Measurements from ENCODE around the gene SFXN3.
A peak's percentile ranks its signal among the peaks of the same experiment; 100 is the strongest.

The SFXN3 gene

GRCh38 chr10:101031128-101031795 is at the start of gene SFXN3, which contains the start of gene PDZD7:
TSS of gene SFXN3 (plus strand) at chr10:101031234. CDS start at chr10:101034695, 3,461 bp downstream.
TSS of gene PDZD7 (minus strand) at chr10:101031129. CDS start at chr10:101030219, 910 bp downstream.
- TF ChIP-seq POLR2A (IDR thresholded peaks at IDR 0.05; ENCODE audit: extremely low read depth, insufficient read length) (no peak), MYC (IDR thresholded peaks at IDR 0.05; ENCODE audit: low read depth, low read length) (no peak)
- TF ChIP-seq, protein P1, sequence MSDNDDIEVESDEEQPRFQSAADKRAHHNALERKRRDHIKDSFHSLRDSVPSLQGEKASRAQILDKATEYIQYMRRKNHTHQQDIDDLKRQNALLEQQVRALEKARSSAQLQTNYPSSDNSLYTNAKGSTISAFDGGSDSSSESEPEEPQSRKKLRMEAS (IDR thresholded peaks at IDR 0.05; ENCODE audit: low read depth, low read length): no peak
- TF ChIP-seq, protein P2, sequence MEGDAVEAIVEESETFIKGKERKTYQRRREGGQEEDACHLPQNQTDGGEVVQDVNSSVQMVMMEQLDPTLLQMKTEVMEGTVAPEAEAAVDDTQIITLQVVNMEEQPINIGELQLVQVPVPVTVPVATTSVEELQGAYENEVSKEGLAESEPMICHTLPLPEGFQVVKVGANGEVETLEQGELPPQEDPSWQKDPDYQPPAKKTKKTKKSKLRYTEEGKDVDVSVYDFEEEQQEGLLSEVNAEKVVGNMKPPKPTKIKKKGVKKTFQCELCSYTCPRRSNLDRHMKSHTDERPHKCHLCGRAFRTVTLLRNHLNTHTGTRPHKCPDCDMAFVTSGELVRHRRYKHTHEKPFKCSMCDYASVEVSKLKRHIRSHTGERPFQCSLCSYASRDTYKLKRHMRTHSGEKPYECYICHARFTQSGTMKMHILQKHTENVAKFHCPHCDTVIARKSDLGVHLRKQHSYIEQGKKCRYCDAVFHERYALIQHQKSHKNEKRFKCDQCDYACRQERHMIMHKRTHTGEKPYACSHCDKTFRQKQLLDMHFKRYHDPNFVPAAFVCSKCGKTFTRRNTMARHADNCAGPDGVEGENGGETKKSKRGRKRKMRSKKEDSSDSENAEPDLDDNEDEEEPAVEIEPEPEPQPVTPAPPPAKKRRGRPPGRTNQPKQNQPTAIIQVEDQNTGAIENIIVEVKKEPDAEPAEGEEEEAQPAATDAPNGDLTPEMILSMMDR (IDR thresholded peaks at IDR 0.05; ENCODE audit: low read depth, low read length): no peak
- peak; percentile 91 for DNase-seq (ENCODE audit: low read depth)
- peak within 1 kb of the TSS; percentile 65 for H3K4me3 ChIP-seq (ENCODE audit: low read depth, low read length)

GRCh38 chr10:100982916-100983830 is 47.9 kb upstream of the SFXN3 start:
- H3K4me3 ChIP-seq (ENCODE audit: low read depth, low read length): no peak overlapping the region
- DNase-seq (ENCODE audit: low read depth): no peak
- TF ChIP-seq, protein P1 (IDR thresholded peaks at IDR 0.05; ENCODE audit: low read depth, low read length): no peak
- TF ChIP-seq POLR2A (IDR thresholded peaks at IDR 0.05; ENCODE audit: extremely low read depth, insufficient read length) (no peak), MYC (IDR thresholded peaks at IDR 0.05; ENCODE audit: low read depth, low read length) (no peak)
- TF ChIP-seq, protein P2 (IDR thresholded peaks at IDR 0.05; ENCODE audit: low read depth, low read length): no peak

DNA sequence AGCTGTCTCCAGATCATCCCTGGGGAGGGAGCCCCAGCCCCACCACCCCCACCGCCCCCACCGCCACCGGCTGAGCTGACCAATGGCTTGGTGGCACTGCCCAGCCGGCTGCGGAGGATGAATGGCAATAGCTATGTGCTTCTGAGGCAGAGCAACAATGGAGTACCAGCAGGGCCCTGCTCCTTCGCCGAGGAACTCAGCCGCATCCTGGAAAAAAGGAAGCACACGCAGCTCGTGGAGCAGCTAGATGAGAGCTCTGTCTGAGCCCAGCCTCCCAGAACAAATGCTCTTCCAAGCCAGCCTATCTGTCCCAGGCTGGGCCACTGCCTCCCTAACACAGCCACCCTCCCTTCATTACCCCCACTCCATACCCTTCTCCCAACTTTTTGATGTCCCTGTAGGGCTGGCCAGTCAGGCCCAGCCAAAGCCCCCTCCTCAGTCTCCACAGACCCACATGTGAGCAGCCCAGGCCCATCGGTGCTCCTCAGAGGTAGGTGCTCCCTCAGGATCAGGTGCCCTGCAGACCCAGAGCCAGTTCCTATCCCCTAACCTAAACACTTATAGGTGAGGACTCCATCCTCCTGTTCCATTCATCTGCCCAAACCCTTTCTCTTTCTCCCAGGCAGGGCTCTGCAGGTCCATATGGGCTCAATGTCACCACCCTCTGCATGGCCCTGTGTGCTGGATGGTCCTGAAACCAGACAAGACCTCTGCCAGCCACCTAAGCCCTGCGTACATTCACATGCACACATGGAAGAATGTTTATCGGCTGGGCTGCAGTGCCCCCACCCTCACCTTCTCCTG is 47.0 kb upstream of the SFXN3 start:
- no peak for DNase-seq (ENCODE audit: low read depth)
- TF ChIP-seq, protein P2 (IDR thresholded peaks at IDR 0.05; ENCODE audit: low read depth, low read length): no peak
- no peak for TF ChIP-seq POLR2A (IDR thresholded peaks at IDR 0.05; ENCODE audit: extremely low read depth, insufficient read length)
- TF ChIP-seq, protein P1 (IDR thresholded peaks at IDR 0.05; ENCODE audit: low read depth, low read length): no peak
- no peak for TF ChIP-seq MYC (IDR thresholded peaks at IDR 0.05; ENCODE audit: low read depth, low read length)
- no peak overlapping the region for H3K4me3 ChIP-seq (ENCODE audit: low read depth, low read length)

DNA sequence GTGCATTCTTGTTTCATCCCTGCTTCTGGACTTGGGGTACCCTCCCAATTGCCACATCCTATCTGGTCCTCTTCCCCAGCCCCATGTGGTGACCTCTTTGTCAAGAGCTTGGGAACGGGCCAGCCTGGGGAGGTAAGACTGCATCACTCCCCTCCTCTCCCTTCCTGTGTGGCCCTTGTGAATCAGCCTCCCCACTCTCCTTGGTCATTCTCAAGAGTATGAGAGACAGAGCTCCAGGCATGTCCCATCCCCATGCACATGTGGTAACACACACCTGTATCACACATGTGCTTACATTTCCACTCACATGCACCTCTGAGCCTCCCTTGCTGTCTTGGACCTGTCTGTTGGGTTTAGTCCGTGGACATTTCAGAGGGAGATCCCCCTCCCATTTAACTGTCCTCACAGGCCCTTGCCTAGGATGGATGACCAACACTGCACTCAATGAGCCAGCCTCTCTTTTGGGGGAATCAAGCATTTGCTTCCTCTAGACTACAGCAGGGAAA is 46.3 kb upstream of the SFXN3 start:
- TF ChIP-seq, protein P1 (IDR thresholded peaks at IDR 0.05; ENCODE audit: low read depth, low read length): no peak
- TF ChIP-seq POLR2A (IDR thresholded peaks at IDR 0.05; ENCODE audit: extremely low read depth, insufficient read length) (no peak), MYC (IDR thresholded peaks at IDR 0.05; ENCODE audit: low read depth, low read length) (no peak)
- TF ChIP-seq, protein P2 (IDR thresholded peaks at IDR 0.05; ENCODE audit: low read depth, low read length): no peak
- no peak for DNase-seq (ENCODE audit: low read depth)
- no peak overlapping the region for H3K4me3 ChIP-seq (ENCODE audit: low read depth, low read length)

- TF ChIP-seq, protein P1 (IDR thresholded peaks at IDR 0.05; ENCODE audit: low read depth, low read length): no peak
- TF ChIP-seq MYC (IDR thresholded peaks at IDR 0.05; ENCODE audit: low read depth, low read length) (no peak), POLR2A (IDR thresholded peaks at IDR 0.05; ENCODE audit: extremely low read depth, insufficient read length) (no peak)
- TF ChIP-seq, protein P2 (IDR thresholded peaks at IDR 0.05; ENCODE audit: low read depth, low read length): no peak
- DNase-seq (ENCODE audit: low read depth): no peak
- no peak overlapping the region for H3K4me3 ChIP-seq (ENCODE audit: low read depth, low read length)
Observed at GRCh38 chr10:100985336-100985735, 45.7 kb upstream of the SFXN3 start.
